Choroid plexus epithelial cell (primary cell): ENCODE data around the gene ISM1.

ENCODE experiments used
- DNase-seq: peaks from one replicate; pipeline ENCODE4 v3.0.0-alpha.2; 2010; ENCODE audit warnings: low read depth
- H3K4me3 ChIP-seq: 2 replicates; pipeline ENCODE4 v1.5.1; 2011; ENCODE audit warnings: low read depth, mild to moderate bottlenecking, control low read depth, low read length, moderate library complexity
- CTCF ChIP-seq: conservative IDR thresholded peaks from 2 replicates; pipeline ENCODE4 v1.5.1; 2011; ENCODE audit warnings: low read depth, mild to moderate bottlenecking, control low read depth, inconsistent platforms, low read length, moderate library complexity

The ISM1 gene

GRCh38 chr20:13221313-13221672, 219 bp downstream of the ISM1 start:
- no peak for TF ChIP-seq CTCF
- no peak for DNase-seq
- peak overlapping the region; percentile 45 for H3K4me3 ChIP-seq

GRCh38 chr20:13221673-13222318, 722 bp downstream of the ISM1 start:
- DNase-seq, result peak; percentile 65
- TF ChIP-seq CTCF, result no peak
- H3K4me3 ChIP-seq, result peak overlapping the region; percentile 45

GRCh38 chr20:13222319-13222716, 1.2 kb downstream of the ISM1 start:
- TF ChIP-seq CTCF, result no peak
- no peak overlapping the region for H3K4me3 ChIP-seq
- DNase-seq, result no peak

- no peak for TF ChIP-seq CTCF
- no peak for DNase-seq
- H3K4me3 ChIP-seq, result no peak overlapping the region
Measured at GRCh38 chr20:13223736-13224520, 2.9 kb downstream of the ISM1 start.

- H3K4me3 ChIP-seq, result no peak overlapping the region
- no peak for TF ChIP-seq CTCF
- DNase-seq, result no peak
Measured at GRCh38 chr20:13226367-13226766, 5.3 kb downstream of the ISM1 start.

- no peak for TF ChIP-seq CTCF
- H3K4me3 ChIP-seq, result no peak overlapping the region
- DNase-seq, result no peak
Measured at GRCh38 chr20:13228771-13229170, 7.7 kb downstream of the ISM1 start.

- no peak overlapping the region for H3K4me3 ChIP-seq
- TF ChIP-seq CTCF, result no peak
- DNase-seq, result no peak
Measured at GRCh38 chr20:13229538-13229937, 8.5 kb downstream of the ISM1 start.
